H7 (cell line): Measurements from ENCODE around the gene ENPP7. TPM values are rescaled to one million over a fixed set of nuclear protein-coding genes. Genes with fewer than 3 reads are reported as not detected.

Experiments
- DNase-seq: peaks from one replicate; pipeline ENCODE4 v3.0.0; 2012
- H3K27me3 ChIP-seq: 2 replicates; pipeline ENCODE4 v1.6.0; 2011; ENCODE audit warnings: mild to moderate bottlenecking, low read length; ENCODE audit not compliant: control insufficient read depth, insufficient read depth
- H3K36me3 ChIP-seq: replicated peaks from 2 replicates; pipeline ENCODE4 v1.5.1; 2011; ENCODE audit warnings: low read length; ENCODE audit not compliant: control insufficient read depth, insufficient read depth
- H3K4me3 ChIP-seq: 2 replicates; pipeline ENCODE4 v1.5.1; 2011; ENCODE audit warnings: low read depth, mild to moderate bottlenecking, control low read depth, low read length, moderate library complexity; ENCODE audit not compliant: insufficient read depth
- total RNA-seq: library from RNA; depleted of rRNA; stranded (reverse); fragments of >200 nt; shearing (Covaris generic); gene quantifications from 2 replicates; pipeline ENCODE4 v1.2.3, GENCODE V29; 2014; rRNA removed

Gene ENPP7
- total RNA-seq, 1 experiment from 2014 or later: not detected

DNA sequence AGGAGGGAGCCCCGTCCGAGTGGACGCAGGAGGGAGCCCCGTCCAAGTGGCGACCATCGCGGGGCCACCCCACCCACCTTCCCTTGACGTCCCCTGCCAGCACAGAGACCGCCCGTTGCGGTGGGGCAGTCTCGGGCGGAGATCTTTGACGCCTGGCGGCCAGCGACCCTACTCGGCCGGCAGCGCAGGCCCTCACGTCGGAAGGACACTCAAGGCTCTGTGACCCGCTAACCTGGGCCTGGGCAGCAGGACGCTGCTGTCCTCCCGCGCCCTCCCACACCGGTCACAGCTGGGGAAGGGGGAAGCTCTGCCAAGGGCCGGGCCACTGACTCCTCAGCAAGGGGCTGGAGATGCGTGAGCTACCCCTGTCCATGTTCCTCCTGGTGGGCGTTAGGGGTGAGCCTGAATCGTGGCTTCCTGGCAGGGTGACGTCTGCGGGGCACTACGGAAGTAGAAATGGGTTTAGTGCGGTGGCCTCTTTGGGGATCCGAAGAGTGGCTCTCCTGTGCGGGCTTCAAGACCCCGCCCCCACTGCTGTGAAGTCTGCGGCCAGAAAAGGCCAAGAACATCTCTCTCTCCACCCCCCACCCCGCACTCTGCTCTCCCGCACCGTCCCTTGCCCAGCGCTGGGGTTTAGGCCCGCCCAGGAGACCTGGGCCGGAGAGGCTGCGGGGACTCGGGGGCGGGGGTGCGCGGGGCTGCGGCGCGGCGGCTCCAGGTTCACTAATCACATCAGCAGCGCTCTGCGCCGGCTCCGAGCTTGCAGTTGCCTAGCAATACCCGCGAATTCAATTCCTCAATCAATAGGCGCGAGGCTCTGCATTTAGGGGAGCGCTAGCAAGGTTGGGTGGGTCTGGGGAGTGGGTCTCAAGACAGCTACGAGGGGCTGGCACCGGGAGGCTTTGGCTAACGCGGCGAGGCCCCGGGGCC lies 60.3 kb downstream of the ENPP7 start:
- Histone ChIP-seq H3K36me3 (no peaks in the 10 kb centered on the region), H3K4me3 (no peak overlapping the region), H3K27me3 (peaks cover 84% of the 10 kb centered on the region)
- peak; percentile 81 for DNase-seq

DNA sequence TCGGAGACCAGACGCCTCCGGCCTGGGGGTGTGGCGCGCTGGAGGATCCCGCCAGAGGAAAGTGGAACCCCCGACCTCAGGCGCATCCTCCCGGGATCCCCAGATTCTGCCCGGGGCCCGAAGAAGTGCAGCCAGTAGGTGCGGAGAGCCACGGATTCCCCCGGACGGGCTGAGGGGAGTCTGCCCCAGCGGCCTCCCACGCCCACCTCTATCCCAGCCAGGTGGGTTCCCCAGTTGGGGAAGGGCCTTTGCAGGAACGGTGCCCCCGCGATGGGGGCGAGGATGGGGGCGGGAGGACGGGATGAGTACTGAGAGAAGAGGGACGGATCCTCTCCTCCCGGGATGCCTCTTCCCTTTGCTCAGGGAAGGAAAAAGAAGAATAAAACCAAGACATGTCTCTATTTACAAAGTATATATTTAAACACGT lies 61.0 kb downstream of the ENPP7 start:
- peak; percentile 79 for DNase-seq
- Histone ChIP-seq H3K36me3 (no peaks in the 10 kb centered on the region), H3K4me3 (no peak overlapping the region), H3K27me3 (peaks cover 91% of the 10 kb centered on the region)

Other genes starting within 250 kb of the ENPP7 start
- 3.5 and 13.4 TPM in 2 replicates for gene RBFOX3, start 119.9 kb upstream of the ENPP7 start, total RNA-seq
- 89.1 and 97.4 TPM in 2 replicates for gene CBX2, start 47.2 kb downstream of the ENPP7 start, total RNA-seq
- 1.4 and 1.9 TPM in 2 replicates for gene CBX8, start 66.1 kb downstream of the ENPP7 start, total RNA-seq
- 6.4 and 6.6 TPM in 2 replicates for gene CBX4, start 108.5 kb downstream of the ENPP7 start, total RNA-seq